SK-N-SH (cell line): ENCODE results near the gene BEST1. TPM values are rescaled to one million over a fixed set of nuclear protein-coding genes. Genes with fewer than 3 reads are reported as not detected.

ENCODE experiments used
- CTCF ChIA-PET: fragments of 300-600, 350-600 bp; formaldehyde crosslinking; extraction: SDS; loops from one replicate; lab custom pipeline; 2021; lab: Yijun Ruan, JAX
- POLR2A ChIA-PET: fragments of 350-600 bp; sonication (Branson Sonifier 250); formaldehyde crosslinking; extraction: SDS; loops from one replicate; lab custom pipeline; 2020; ENCODE audit warnings: antibody characterized with exemption, inconsistent platforms; lab: Yijun Ruan, JAX
- DNase-seq: peaks from one replicate; pipeline ENCODE4 v3.0.0; 2012
- H2AFZ ChIP-seq: fragments of 200-600 bp; sonication (generic); 2 replicates; pipeline ENCODE4 v1.8.1; 2016; ENCODE audit warnings: antibody characterized with exemption, mild to moderate bottlenecking, low read depth
- H3F3A ChIP-seq: fragments of 200-600 bp; sonication (generic); replicated peaks from 2 replicates; pipeline ENCODE3; 2016; ENCODE audit warnings: antibody characterized with exemption, mild to moderate bottlenecking; ENCODE audit not compliant: insufficient read depth
- H3K27ac ChIP-seq, 2 experiments: fragments of 200-500 bp in 1 of 2; fragments of 200-600 bp in 1 of 2; sonication (Bioruptor generic) in 1 of 2; sonication (generic), shearing (Covaris generic) in 1 of 2; 2 replicates each; pipeline versions ENCODE4 v1.5.1 to v1.6.1; 2014 to 2016; ENCODE audit warnings: low read depth in 2 of 2, inconsistent platforms in 1 of 2, low read length in 1 of 2, mild to moderate bottlenecking in 1 of 2, mixed read lengths in 1 of 2
- H3K27me3 ChIP-seq: fragments of 200-600 bp; sonication (generic), shearing (Covaris generic); 2 replicates; pipeline ENCODE4 v1.6.1; 2016; ENCODE audit warnings: mixed run types; ENCODE audit not compliant: insufficient read depth
- H3K36me3 ChIP-seq, 2 experiments: fragments of 200-500 bp in 1 of 2; fragments of 200-600 bp in 1 of 2; sonication (Bioruptor generic) in 1 of 2; sonication (generic) in 1 of 2; replicated peaks in 1 of 2; 2 replicates each; pipeline versions ENCODE3 to v1.5.1; 2014 to 2016; ENCODE audit warnings: low read length in 1 of 2, mild to moderate bottlenecking in 1 of 2; ENCODE audit not compliant: insufficient read depth in 2 of 2, control insufficient read depth in 1 of 2
- H3K4me1 ChIP-seq, 2 experiments: fragments of 200-500 bp in 1 of 2; fragments of 200-600 bp in 1 of 2; sonication (Bioruptor generic) in 1 of 2; sonication (generic), shearing (Covaris generic) in 1 of 2; 2 replicates each; pipeline versions ENCODE4 v1.5.1 to v1.6.1; 2014 to 2016; ENCODE audit warnings: low read depth in 1 of 2, low read length in 1 of 2, mixed run types in 1 of 2; ENCODE audit not compliant: insufficient read depth in 2 of 2, control insufficient read depth in 1 of 2
- H3K4me2 ChIP-seq: fragments of 200-600 bp; sonication (generic), shearing (Covaris generic); 2 replicates; pipeline ENCODE4 v1.6.1; 2017; ENCODE audit warnings: mixed run types
- H3K4me3 ChIP-seq, 2 experiments: fragments of 200-500 bp in 1 of 2; fragments of 200-600 bp in 1 of 2; sonication (Bioruptor generic) in 1 of 2; sonication (generic), shearing (Covaris generic) in 1 of 2; 2 replicates each; pipeline versions ENCODE4 v1.5.1 to v1.8.1; 2014 to 2016; ENCODE audit warnings: low read depth in 2 of 2, inconsistent platforms in 1 of 2, low read length in 1 of 2, mild to moderate bottlenecking in 1 of 2, mixed read lengths in 1 of 2, moderate library complexity in 1 of 2
- H3K79me2 ChIP-seq: fragments of 200-600 bp; sonication (generic); 2 replicates; pipeline ENCODE4 v1.8.1; 2017; ENCODE audit warnings: mild to moderate bottlenecking; ENCODE audit not compliant: insufficient read depth
- H3K9ac ChIP-seq: fragments of 200-600 bp; sonication (generic); 2 replicates; pipeline ENCODE4 v1.6.1; 2017; ENCODE audit warnings: mixed run types
- H3K9me2 ChIP-seq: fragments of 200-600 bp; sonication (generic); 2 replicates; pipeline ENCODE4 v1.6.1; 2017; ENCODE audit warnings: mixed run types
- H3K9me3 ChIP-seq: fragments of 200-600 bp; sonication (generic); 2 replicates; pipeline ENCODE4 v1.6.1; 2017; ENCODE audit warnings: mixed run types, mild to moderate bottlenecking, moderate library complexity
- H4K20me1 ChIP-seq: fragments of 200-600 bp; sonication (generic); 2 replicates; pipeline ENCODE4 v1.6.1; 2017; ENCODE audit warnings: mild to moderate bottlenecking, mixed run types; ENCODE audit not compliant: insufficient read depth
- GABPA ChIP-seq: IDR thresholded peaks from 2 replicates; pipeline ENCODE4 v1.4.0; 2012; ENCODE audit warnings: low read depth, mild to moderate bottlenecking
- GATA2 ChIP-seq: sonication (generic); formaldehyde crosslinking; IDR thresholded peaks from 2 replicates; pipeline ENCODE4 v1.5.0; 2020; ENCODE audit warnings: mild to moderate bottlenecking, missing genetic modification reagents
- MXI1 ChIP-seq: IDR thresholded peaks from 2 replicates; pipeline ENCODE4 v1.6.1; 2012; ENCODE audit warnings: mild to moderate bottlenecking, low read depth, low read length, improper control_type of control experiment
- RAD21 ChIP-seq: IDR thresholded peaks from 2 replicates; pipeline ENCODE4 v1.6.1; 2012; ENCODE audit warnings: mild to moderate bottlenecking, low read length
- REST ChIP-seq: IDR thresholded peaks from 2 replicates; pipeline ENCODE4 v1.6.1; 2012; ENCODE audit warnings: mild to moderate bottlenecking, low read depth, low read length, moderate library complexity
- RFX5 ChIP-seq: IDR thresholded peaks from 2 replicates; pipeline ENCODE4 v1.6.1; 2012; ENCODE audit warnings: mild to moderate bottlenecking, improper control_type of control experiment, low read length
- TAF1 ChIP-seq: IDR thresholded peaks from 2 replicates; pipeline ENCODE4 v1.6.1; 2012; ENCODE audit warnings: low read depth, mild to moderate bottlenecking, low read length, moderate library complexity, borderline replicate concordance
- TEAD4 ChIP-seq: IDR thresholded peaks from 2 replicates; pipeline ENCODE4 v1.4.0; 2012; ENCODE audit warnings: mild to moderate bottlenecking, borderline replicate concordance; ENCODE audit not compliant: insufficient read depth
- WGBS: methylation state at CpG from one replicate; pipeline ENCODE4 v1.1.6; 2017; ENCODE audit warnings: low lambda C conversion rate; 5-methylcytosine and 5-hydroxymethylcytosine counted together
- polyA plus RNA-seq, 3 experiments: library from polyadenylated mRNA; depleted of rRNA; stranded (reverse); fragments of >200 nt; gene quantifications; 2 replicates each; pipeline ENCODE4 v1.2.3, GENCODE V29; 2012

Gene BEST1
- polyA plus RNA-seq, 1 of the 3 experiments (the other 2 are of a cell fraction) = 0.30 TPM

GRCh38 chr11:61968758-61969390 is 18.7 kb downstream of the BEST1 start:
- ChIA-PET POLR2A (interaction anchor here (0.5 to 5.2 kb wide), 10 partner anchors 8 to 180 kb away, joined by 3 to 76 read pairs (median 5); partner anchors contain the start of genes BEST1 and FADS2), CTCF (interaction anchor here (0.7 to 11.7 kb wide), 12 partner anchors 10 to 153 kb away, joined by 3 to 64 read pairs (median 4); no protein-coding TSS in a partner anchor)
- no peaks in the 10 kb centered on the region for H3K9me3 ChIP-seq
- H3F3A ChIP-seq = peaks cover 63% of the 10 kb centered on the region
- peak overlapping the region; percentile 95; the same call in 1 of the 2 replicates for H3K9ac ChIP-seq
- WGBS = 88% methylated on average over 16 of the region's 16 CpGs
- no peaks in the 10 kb centered on the region for H3K9me2 ChIP-seq
- no peak for DNase-seq
- H3K4me1 ChIP-seq = peaks cover 45 to 64% of the 10 kb centered on the region in 2 experiments
- H3K27ac ChIP-seq = peak overlapping the region; percentile 94 to 97; a peak in 2 of 4 replicates
- peak overlapping the region; percentile 88 for H3K4me2 ChIP-seq
- H4K20me1 ChIP-seq = peaks cover 34% of the 10 kb centered on the region
- H2AFZ ChIP-seq = peak overlapping the region; percentile 80; the same call in 1 of the 2 replicates
- TF ChIP-seq GABPA (no peak), REST (no peak)
- peak overlapping the region; percentile 99 for H3K4me3 ChIP-seq
- H3K27me3 ChIP-seq = no peaks in the 10 kb centered on the region
- peaks cover 43% of the 10 kb centered on the region for H3K79me2 ChIP-seq
- peaks cover 19 to 27% of the 10 kb centered on the region in 2 experiments for H3K36me3 ChIP-seq

- DNase-seq = no peak
- CTCF ChIA-PET = interaction anchor here (1.5 to 11.7 kb wide), 4 partner anchors 12 to 112 kb away, joined by 4 to 64 read pairs (median 49); no protein-coding TSS in a partner anchor
- H3K27ac ChIP-seq = peak overlapping the region in 1 of 2 experiments; percentile 97; a peak in 2 of 4 replicates
Measured at GRCh38 chr11:61969391-61969758, 19.2 kb downstream of the BEST1 start.

More at GRCh38 chr11:61969391-61969758, 19.2 kb downstream of the BEST1 start:
- Histone ChIP-seq H2AFZ (no peak overlapping the region), H3K4me1 (peaks cover 45 to 59% of the 10 kb centered on the region in 2 experiments), H3K4me3 (no peak overlapping the region), H3K36me3 (peaks cover 14 to 22% of the 10 kb centered on the region in 2 experiments)
- WGBS = 88% methylated on average over 7 of the region's 7 CpGs
- TF ChIP-seq RFX5 (no peak), TAF1 (no peak), GATA2 (no peak), RAD21 (no peak), TEAD4 (no peak), MXI1 (no peak)
- TF ChIP-seq, all 33 proteins: peak for 0
- peaks cover 29% of the 10 kb centered on the region for H4K20me1 ChIP-seq
- no peaks in the 10 kb centered on the region for H3K27me3 ChIP-seq
- H3K79me2 ChIP-seq = peaks cover 40% of the 10 kb centered on the region
- H3K9me3 ChIP-seq = no peaks in the 10 kb centered on the region
- H3K9me2 ChIP-seq = no peaks in the 10 kb centered on the region
- H3K4me2 ChIP-seq = peak overlapping the region; percentile 88
- H3F3A ChIP-seq = peaks cover 58% of the 10 kb centered on the region
- H3K9ac ChIP-seq = peak overlapping the region; percentile 33; the same call in 1 of the 2 replicates
- POLR2A ChIA-PET = interaction anchor here (0.5 to 5.2 kb wide), 4 partner anchors 19 to 178 kb away, joined by 3 to 76 read pairs (median 5); partner anchors contain the start of genes BEST1 and FADS2
